Measurements from ENCODE around the gene UBE4A. TPM values are rescaled to one million over a fixed set of nuclear protein-coding genes. Genes with fewer than 3 reads are reported as not detected.

The UBE4A gene
- total RNA-seq, 1 experiment from 2014 or later, result 57.9 TPM

DNA sequence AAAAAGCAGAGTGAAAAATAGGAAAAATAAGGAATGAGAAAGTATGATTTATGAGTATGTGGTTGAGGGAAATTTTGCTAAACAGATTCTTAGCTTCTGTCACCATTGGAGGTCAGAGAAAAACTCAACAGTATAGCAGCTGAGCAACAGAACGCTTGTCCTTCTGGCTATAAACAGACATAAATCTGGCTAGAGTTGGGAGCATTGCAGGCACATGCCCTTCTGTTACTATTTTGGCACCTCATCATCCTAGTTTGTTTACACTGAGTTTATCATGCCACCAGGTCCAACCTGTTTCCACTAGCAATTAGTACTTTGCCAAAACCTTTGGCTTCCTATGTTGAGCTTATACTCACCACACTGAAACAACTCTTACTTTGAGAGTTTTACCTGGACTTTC is 6.9 kb downstream of the UBE4A start:
- Histone ChIP-seq H3K36me3 (ENCODE audit: control insufficient read depth, insufficient read depth, low read length) (peaks cover 34% of the 10 kb centered on the region), H3K27me3 (ENCODE audit: control insufficient read depth, insufficient read depth, low read length) (no peaks in the 10 kb centered on the region), H3K4me1 (ENCODE audit: control insufficient read depth, insufficient read depth, low read length) (0 out of 2 replicates have a peak, but pooled peaks cover 4% of the 10 kb centered on the region), H3K9me3 (ENCODE audit: control insufficient read depth, insufficient read depth, low read depth, low read length) (no peaks in the 10 kb centered on the region), H3K27ac (ENCODE audit: low read length) (no peak overlapping the region), H3K4me3 (ENCODE audit: low read depth in 2 of 2, low read length in 2 of 2) (no peak overlapping the region)
- no TSS peak for BruUV-seq (replicated peaks)
- TF ChIP-seq TCF7L2 (IDR thresholded peaks at IDR 0.05; ENCODE audit: low read depth, low read length) (no peak), CTCF (IDR thresholded peaks at IDR 0.05) (no peak), POLR2AphosphoS5 (IDR thresholded peaks at IDR 0.05; ENCODE audit: low read depth, low read length) (no peak), SIN3A (IDR thresholded peaks at IDR 0.05; ENCODE audit: borderline replicate concordance, insufficient read depth, low read depth, low read length) (no peak)
- TF ChIP-seq, protein P1, sequence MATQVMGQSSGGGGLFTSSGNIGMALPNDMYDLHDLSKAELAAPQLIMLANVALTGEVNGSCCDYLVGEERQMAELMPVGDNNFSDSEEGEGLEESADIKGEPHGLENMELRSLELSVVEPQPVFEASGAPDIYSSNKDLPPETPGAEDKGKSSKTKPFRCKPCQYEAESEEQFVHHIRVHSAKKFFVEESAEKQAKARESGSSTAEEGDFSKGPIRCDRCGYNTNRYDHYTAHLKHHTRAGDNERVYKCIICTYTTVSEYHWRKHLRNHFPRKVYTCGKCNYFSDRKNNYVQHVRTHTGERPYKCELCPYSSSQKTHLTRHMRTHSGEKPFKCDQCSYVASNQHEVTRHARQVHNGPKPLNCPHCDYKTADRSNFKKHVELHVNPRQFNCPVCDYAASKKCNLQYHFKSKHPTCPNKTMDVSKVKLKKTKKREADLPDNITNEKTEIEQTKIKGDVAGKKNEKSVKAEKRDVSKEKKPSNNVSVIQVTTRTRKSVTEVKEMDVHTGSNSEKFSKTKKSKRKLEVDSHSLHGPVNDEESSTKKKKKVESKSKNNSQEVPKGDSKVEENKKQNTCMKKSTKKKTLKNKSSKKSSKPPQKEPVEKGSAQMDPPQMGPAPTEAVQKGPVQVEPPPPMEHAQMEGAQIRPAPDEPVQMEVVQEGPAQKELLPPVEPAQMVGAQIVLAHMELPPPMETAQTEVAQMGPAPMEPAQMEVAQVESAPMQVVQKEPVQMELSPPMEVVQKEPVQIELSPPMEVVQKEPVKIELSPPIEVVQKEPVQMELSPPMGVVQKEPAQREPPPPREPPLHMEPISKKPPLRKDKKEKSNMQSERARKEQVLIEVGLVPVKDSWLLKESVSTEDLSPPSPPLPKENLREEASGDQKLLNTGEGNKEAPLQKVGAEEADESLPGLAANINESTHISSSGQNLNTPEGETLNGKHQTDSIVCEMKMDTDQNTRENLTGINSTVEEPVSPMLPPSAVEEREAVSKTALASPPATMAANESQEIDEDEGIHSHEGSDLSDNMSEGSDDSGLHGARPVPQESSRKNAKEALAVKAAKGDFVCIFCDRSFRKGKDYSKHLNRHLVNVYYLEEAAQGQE (IDR thresholded peaks at IDR 0.05; ENCODE audit: insufficient read depth in 1 of 2, low read depth in 2 of 2, low read length in 1 of 2), result no peak
- DNase-seq (ENCODE audit: low read depth, low spot score), result no peak
- intact Hi-C loops (cut with micrococcal nuclease; ENCODE audit: unreplicated experiment) (no loop called here), in situ Hi-C loops (cut with HindIII; ENCODE audit: low pct_unique_long_range_greater_than_20kb, low sequenced_read_pairs) (no loop called here)
- CTCF ChIA-PET, result no interaction called here
- POLR2A ChIA-PET, result interaction anchor here (0.5 to 0.7 kb wide), 3 partner anchors 30 to 210 kb away, joined by 3 to 5 read pairs (median 4); no protein-coding TSS in a partner anchor
- ATAC-seq, result no peak

DNA sequence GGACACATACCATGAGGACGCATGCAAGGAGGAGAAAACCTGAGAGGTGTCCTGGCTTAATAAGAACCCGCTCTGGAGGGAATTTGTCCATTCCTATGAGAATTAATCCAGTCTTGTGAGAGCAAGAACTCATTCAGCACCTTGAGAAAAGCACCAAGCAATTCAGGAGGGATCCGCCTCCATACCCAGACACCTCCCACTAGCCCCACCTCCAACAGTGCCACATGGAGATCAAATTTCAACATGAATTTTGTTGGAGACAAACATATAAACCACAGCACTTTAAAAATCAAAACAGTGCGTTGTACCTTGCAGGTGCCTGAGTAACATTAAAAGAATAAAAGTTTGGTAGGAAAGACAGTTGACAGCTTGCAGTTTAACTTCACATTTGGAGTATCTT is 11.4 kb downstream of the UBE4A start:
- ATAC-seq (no peak; the same call in 1 of the 2 replicates), DNase-seq (ENCODE audit: low read depth, low spot score) (no peak)
- Histone ChIP-seq H3K4me3 (ENCODE audit: low read depth in 2 of 2, low read length in 2 of 2) (no peak overlapping the region), H3K27ac (ENCODE audit: low read length) (no peak overlapping the region), H3K4me1 (ENCODE audit: control insufficient read depth, insufficient read depth, low read length) (no peaks in the 10 kb centered on the region), H3K9me3 (ENCODE audit: control insufficient read depth, insufficient read depth, low read depth, low read length) (no peaks in the 10 kb centered on the region), H3K27me3 (ENCODE audit: control insufficient read depth, insufficient read depth, low read length) (no peaks in the 10 kb centered on the region), H3K36me3 (ENCODE audit: control insufficient read depth, insufficient read depth, low read length) (peaks cover 48% of the 10 kb centered on the region)
- in situ Hi-C loops (cut with HindIII; ENCODE audit: low pct_unique_long_range_greater_than_20kb, low sequenced_read_pairs) (no loop called here), intact Hi-C loops (cut with micrococcal nuclease; ENCODE audit: unreplicated experiment) (no loop called here)
- ChIA-PET CTCF (interaction anchor here (0.6 kb wide), 1 partner anchor 224 kb away, joined by 3 read pairs; no protein-coding TSS in a partner anchor), POLR2A (interaction anchor here (0.6 kb wide), 1 partner anchor 114 kb away, joined by 3 read pairs; no protein-coding TSS in a partner anchor)
- no peak for TF ChIP-seq CTCF (IDR thresholded peaks at IDR 0.05)
- TF ChIP-seq, protein P1 (IDR thresholded peaks at IDR 0.05; ENCODE audit: insufficient read depth in 1 of 2, low read depth in 2 of 2, low read length in 1 of 2), result no peak
- no peak for TF ChIP-seq POLR2AphosphoS5 (IDR thresholded peaks at IDR 0.05; ENCODE audit: low read depth, low read length)
- no TSS peak for BruUV-seq (replicated peaks)

All from Panc1 (cell line).